HG02970 (cell line): ENCODE data around the gene GOLGA6L6.
"Not testable (repeated sequence)": the region's sequence is repeated elsewhere in the genome, so short reads cannot be mapped to it uniquely, and the experiment has no call there.

Source experiments
- ATAC-seq: cut with Tn5 transposase; IDR thresholded peaks from one replicate; pipeline ENCODE4 v1.9.1; 2021; ENCODE audit warnings: mild to moderate bottlenecking, moderate library complexity, moderate number of reproducible peaks; ENCODE audit not compliant: unreplicated experiment, low FRiP score

GOLGA6L6 gene

GRCh38 chr15:20541700-20542099 is at the start of gene GOLGA6L6:
TSS of gene GOLGA6L6 (minus strand) at chr15:20541800. CDS start at chr15:20541709, 91 bp downstream.
- ATAC-seq, result not testable (repeated sequence)

GRCh38 chr15:20590069-20590468 is 48.5 kb upstream of the GOLGA6L6 start:
- not testable (repeated sequence) for ATAC-seq

GRCh38 chr15:20586821-20587220 is 45.2 kb upstream of the GOLGA6L6 start:
- ATAC-seq, result not testable (repeated sequence)

- ATAC-seq, result not testable (repeated sequence)
Observed at GRCh38 chr15:20582726-20583115, 41.1 kb upstream of the GOLGA6L6 start.

GRCh38 chr15:20582109-20582725 is 40.6 kb upstream of the GOLGA6L6 start:
- ATAC-seq, result not testable (repeated sequence)

- not testable (repeated sequence) for ATAC-seq
Observed at GRCh38 chr15:20581261-20582108, 39.9 kb upstream of the GOLGA6L6 start.

GRCh38 chr15:20579662-20580061 is 38.1 kb upstream of the GOLGA6L6 start:
- not testable (repeated sequence) for ATAC-seq

GRCh38 chr15:20551289-20551688 is 9.7 kb upstream of the GOLGA6L6 start:
- not testable (repeated sequence) for ATAC-seq

GRCh38 chr15:20505926-20506658 is 35.5 kb downstream of the GOLGA6L6 start:
- not testable (repeated sequence) for ATAC-seq

- not testable (repeated sequence) for ATAC-seq
Observed at GRCh38 chr15:20502839-20503238, 38.8 kb downstream of the GOLGA6L6 start.

- not testable (repeated sequence) for ATAC-seq
Observed at GRCh38 chr15:20501512-20502222, 39.9 kb downstream of the GOLGA6L6 start.

- ATAC-seq, result not testable (repeated sequence)
Observed at GRCh38 chr15:20497781-20498180, 43.8 kb downstream of the GOLGA6L6 start.

- not testable (repeated sequence) for ATAC-seq
Observed at GRCh38 chr15:20493035-20493434, 48.6 kb downstream of the GOLGA6L6 start.

- ATAC-seq, result not testable (repeated sequence)
Observed at GRCh38 chr15:20492598-20492997, 49.0 kb downstream of the GOLGA6L6 start.

- not testable (repeated sequence) for ATAC-seq
Observed at GRCh38 chr15:20489320-20489719, 52.3 kb downstream of the GOLGA6L6 start.
